GM12874 (cell line): ENCODE data around the gene TXNDC11.

ENCODE experiments used
- CTCF ChIP-seq: IDR thresholded peaks from 2 replicates; pipeline ENCODE4 v1.5.1; 2011; ENCODE audit warnings: low read depth, mild to moderate bottlenecking, control low read depth, low read length, moderate library complexity; ENCODE audit not compliant: insufficient read depth

Gene TXNDC11

GRCh38 chr16:11779074-11779473, 36.4 kb upstream of the TXNDC11 start:
- no peak for TF ChIP-seq CTCF

- no peak for TF ChIP-seq CTCF
Observed at GRCh38 chr16:11774065-11774626, 31.5 kb upstream of the TXNDC11 start.

GRCh38 chr16:11768849-11769248, 26.2 kb upstream of the TXNDC11 start:
- no peak for TF ChIP-seq CTCF

- TF ChIP-seq CTCF, result no peak
Observed at GRCh38 chr16:11762431-11762830, 19.8 kb upstream of the TXNDC11 start.

- no peak for TF ChIP-seq CTCF
Observed at GRCh38 chr16:11759997-11760396, 17.3 kb upstream of the TXNDC11 start.

GRCh38 chr16:11759163-11759834, 16.6 kb upstream of the TXNDC11 start:
- no peak for TF ChIP-seq CTCF

- no peak for TF ChIP-seq CTCF
Observed at GRCh38 chr16:11757671-11758545, 15.3 kb upstream of the TXNDC11 start.
